Stimulated activated CD4-positive, alpha-beta T cell treated with anti-CD3 and anti-CD28 coated beads, TNF-alpha, amount 100 ng/mL, for 24 hours (primary cell): ENCODE data around the gene SIGLEC6.

ENCODE experiments used
- DNase-seq, 3 experiments: peaks; one replicate each; pipeline ENCODE4 v3.0.0-alpha.2; 2020; ENCODE audit warnings: low read depth in 3 of 3

SIGLEC6 gene

GRCh38 chr19:51531349-51532315 lies at the start of gene SIGLEC6:
Gene SIGLEC6, minus strand, starts transcription at chr19:51531670. Its CDS starts 22 bp downstream, at chr19:51531648.
- DNase-seq, result peak in 1 of 3 experiments; percentile 18

- no peak for DNase-seq
Observed at GRCh38 chr19:51576850-51577249, 45.4 kb upstream of the SIGLEC6 start.

- DNase-seq, result no peak
Observed at GRCh38 chr19:51573331-51573730, 41.9 kb upstream of the SIGLEC6 start.

- DNase-seq, result no peak
Observed at GRCh38 chr19:51572908-51573307, 41.4 kb upstream of the SIGLEC6 start.

- no peak for DNase-seq
Observed at GRCh38 chr19:51572410-51572809, 40.9 kb upstream of the SIGLEC6 start.

- DNase-seq, result no peak
Observed at GRCh38 chr19:51571599-51571998, 40.1 kb upstream of the SIGLEC6 start.

GRCh38 chr19:51570962-51571575 lies 39.6 kb upstream of the SIGLEC6 start, which contains the start of gene ZNF175:
Gene ZNF175, plus strand, starts transcription at chr19:51571283. Its CDS starts 2,047 bp downstream, at chr19:51573330.
- DNase-seq, result peak; percentile 72 to 87 (median 86)

- DNase-seq, result no peak
Observed at GRCh38 chr19:51568456-51568855, 37.0 kb upstream of the SIGLEC6 start.

GRCh38 chr19:51567583-51567982 lies 36.1 kb upstream of the SIGLEC6 start:
- no peak for DNase-seq

GRCh38 chr19:51566489-51567100 lies 35.1 kb upstream of the SIGLEC6 start:
- DNase-seq, result no peak

- no peak for DNase-seq
Observed at GRCh38 chr19:51565583-51565982, 34.1 kb upstream of the SIGLEC6 start.

- DNase-seq, result no peak
Observed at GRCh38 chr19:51564791-51565190, 33.3 kb upstream of the SIGLEC6 start.

- no peak for DNase-seq
Observed at GRCh38 chr19:51560339-51560738, 28.9 kb upstream of the SIGLEC6 start.

- DNase-seq, result no peak
Observed at GRCh38 chr19:51559240-51559639, 27.8 kb upstream of the SIGLEC6 start.

- DNase-seq, result peak in 2 of 3 experiments; percentile 14 to 58
Observed at GRCh38 chr19:51552996-51553725, 21.7 kb upstream of the SIGLEC6 start.

- DNase-seq, result no peak
Observed at GRCh38 chr19:51552608-51552995, 21.1 kb upstream of the SIGLEC6 start.

- no peak for DNase-seq
Observed at GRCh38 chr19:51551673-51552432, 20.4 kb upstream of the SIGLEC6 start.

GRCh38 chr19:51550848-51551672 lies 19.6 kb upstream of the SIGLEC6 start:
- no peak for DNase-seq

GRCh38 chr19:51549533-51550324 lies 18.3 kb upstream of the SIGLEC6 start:
- DNase-seq, result no peak
